Right forelimb (tissue), 1 donor: ENCODE measurements around the gene BTBD16.
A peak's percentile ranks its signal among the peaks of the same experiment; 100 is the strongest.

Experiments
- DNase-seq: peaks from one replicate; pipeline ENCODE4 v3.0.0-alpha.2; 2018

Gene BTBD16

GRCh38 chr10:122248356-122249302 lies 22.5 kb upstream of the BTBD16 start:
- DNase-seq: no peak

- DNase-seq: no peak
These were observed 21.7 kb upstream of the BTBD16 start for GRCh38 chr10:122249303-122249850.

GRCh38 chr10:122249991-122250750 lies 20.9 kb upstream of the BTBD16 start:
- no peak for DNase-seq

DNA sequence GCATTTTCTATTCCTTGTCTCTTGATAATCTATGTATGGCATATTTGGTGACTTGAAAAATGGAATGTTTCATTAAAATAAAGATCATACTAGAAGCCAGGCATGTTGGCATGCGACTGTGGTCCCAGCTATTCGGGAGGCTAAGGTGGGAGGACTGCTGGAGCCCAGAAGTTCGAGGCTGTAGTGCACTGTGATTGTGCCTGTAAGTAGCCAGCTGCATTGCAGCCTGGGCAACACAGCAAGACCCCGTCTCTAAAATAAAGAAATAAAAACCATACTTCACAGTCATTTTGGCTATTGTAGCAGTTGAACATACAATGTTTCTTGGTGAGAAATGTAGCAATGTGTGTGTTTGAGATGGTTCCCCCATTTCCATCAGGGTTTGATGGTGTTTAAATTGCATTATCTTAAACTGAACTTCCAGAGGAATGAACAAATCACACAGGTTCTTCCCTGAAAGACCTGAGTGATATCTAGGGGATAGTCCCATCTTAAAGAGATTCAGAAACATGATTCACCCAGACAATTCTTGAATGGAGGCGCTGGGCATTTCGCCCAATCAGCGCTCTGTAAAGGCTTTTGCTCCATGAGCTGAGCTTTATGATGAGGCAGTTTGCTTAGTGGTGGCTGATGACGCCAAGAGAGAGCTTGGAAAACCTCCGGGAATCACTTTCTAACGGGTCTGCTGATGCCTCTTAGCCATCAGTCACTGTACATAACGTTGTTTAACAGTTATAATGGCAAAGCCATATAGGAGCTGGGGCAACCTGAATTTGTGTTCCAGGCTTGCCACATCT lies 19.4 kb upstream of the BTBD16 start:
- DNase-seq: no peak

GRCh38 chr10:122252805-122253204 lies 18.3 kb upstream of the BTBD16 start:
- DNase-seq: no peak

DNA sequence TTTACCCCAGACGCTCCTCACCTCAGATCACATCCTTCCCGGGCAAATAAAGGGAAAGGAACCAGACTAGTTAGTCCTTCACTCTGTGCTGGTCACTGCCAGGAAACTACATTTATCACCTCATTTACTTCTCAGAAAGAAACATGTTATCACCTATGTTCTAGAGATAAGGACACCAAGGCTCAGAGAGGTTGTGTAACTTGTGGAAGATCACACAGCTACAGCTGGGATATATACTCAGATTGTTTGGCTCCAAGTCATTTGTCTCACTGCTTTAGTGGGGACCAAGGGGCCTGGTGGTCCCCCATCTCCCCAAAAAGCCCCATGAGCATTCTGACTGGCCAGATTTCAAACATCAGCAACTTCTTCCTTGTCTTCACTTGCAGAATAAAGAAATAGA lies 17.5 kb upstream of the BTBD16 start:
- no peak for DNase-seq

- no peak for DNase-seq
These were observed 16.3 kb upstream of the BTBD16 start for GRCh38 chr10:122254831-122255230.

GRCh38 chr10:122255509-122256301 lies 15.4 kb upstream of the BTBD16 start:
- no peak for DNase-seq

DNA sequence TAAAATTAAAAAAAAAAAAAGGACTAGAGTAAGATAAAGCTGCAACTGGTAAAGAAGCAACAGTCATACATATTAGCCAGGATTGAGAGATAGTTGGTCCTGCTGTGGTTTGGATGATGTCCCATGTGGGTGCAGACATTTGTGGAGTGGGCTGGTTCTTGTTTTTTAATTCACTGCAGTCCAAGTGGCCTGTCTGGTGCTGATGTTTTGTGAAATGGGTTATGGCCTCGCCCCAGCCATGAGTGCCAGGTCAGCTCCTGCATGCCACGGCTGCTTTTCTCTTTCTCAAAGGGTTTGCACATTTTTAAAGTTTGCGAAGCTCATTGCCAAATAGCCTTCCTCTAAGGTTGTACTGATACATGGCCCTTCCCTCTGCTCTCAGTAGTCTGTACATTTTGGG lies 14.1 kb upstream of the BTBD16 start:
- DNase-seq: no peak

DNA sequence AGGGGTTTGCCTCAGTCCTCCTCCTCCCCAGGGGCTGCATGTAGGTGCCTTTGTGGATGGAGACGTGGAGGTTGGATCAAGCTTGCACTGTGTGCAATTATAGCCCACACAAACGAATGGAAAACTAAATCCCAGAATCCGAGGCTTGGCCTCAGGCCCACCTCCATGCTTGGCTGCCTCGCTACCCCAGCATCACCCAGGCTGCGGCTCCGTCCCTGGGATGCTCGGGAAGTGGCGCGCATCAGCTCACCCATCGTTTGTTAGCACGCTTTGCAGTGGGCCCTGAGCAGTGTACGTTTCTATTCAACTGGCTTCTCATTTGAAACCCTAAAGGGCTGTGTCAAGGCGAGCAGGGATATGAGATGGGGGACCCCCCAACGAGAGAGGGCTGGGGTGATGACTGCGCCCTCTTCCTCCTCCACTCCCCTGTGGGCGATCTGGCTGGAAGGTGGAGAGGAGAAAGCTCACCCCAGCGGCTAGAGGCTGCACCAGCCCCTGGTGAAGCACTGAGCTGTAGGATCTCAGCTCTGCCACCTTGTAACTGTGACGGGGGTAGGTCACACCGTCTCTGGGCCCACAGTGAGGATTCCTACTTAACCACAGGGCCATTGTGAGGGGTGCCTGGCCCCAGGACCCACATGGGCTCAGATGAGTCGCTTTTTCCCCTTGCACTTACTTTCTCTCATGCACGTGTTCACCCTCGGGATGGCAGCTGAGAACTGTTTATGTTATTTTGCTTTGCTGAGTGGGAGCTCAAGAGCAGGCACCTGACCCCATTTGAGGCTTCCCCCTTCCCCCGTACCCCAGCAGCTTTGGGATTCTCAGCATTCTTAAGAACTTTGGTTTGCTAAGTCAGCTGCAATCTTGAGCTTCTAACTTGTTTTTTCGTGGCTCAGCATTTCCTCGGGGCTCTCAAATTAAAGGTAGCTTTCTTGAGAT lies 12.7 kb upstream of the BTBD16 start:
- no peak for DNase-seq

- DNase-seq: no peak
These were observed 12.0 kb upstream of the BTBD16 start for GRCh38 chr10:122259075-122259466.

GRCh38 chr10:122261584-122261983 lies 9.5 kb upstream of the BTBD16 start:
- no peak for DNase-seq

DNA sequence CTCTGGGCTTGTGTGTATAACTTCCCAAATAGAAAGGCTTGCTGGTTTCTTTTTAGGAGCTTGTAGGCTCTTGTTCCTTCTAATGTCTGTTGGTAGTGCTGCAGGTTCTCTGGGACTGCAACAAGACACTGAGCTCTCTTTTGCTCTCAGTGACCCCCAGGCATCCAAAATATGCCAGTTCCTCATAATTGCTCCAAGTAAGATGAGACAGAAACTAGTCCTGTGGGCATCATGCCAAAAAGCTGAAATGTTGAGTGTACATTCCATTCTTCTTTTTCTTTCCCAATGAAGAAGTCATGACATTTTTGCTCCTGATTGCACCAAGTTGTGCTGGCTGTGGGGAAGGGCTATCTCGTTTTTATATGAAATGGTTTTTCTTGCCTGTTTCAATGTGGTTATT lies 7.1 kb upstream of the BTBD16 start:
- DNase-seq: no peak

- DNase-seq: no peak
These were observed 6.7 kb upstream of the BTBD16 start for GRCh38 chr10:122264436-122264835.

GRCh38 chr10:122264931-122265330 lies 6.2 kb upstream of the BTBD16 start:
- no peak for DNase-seq

GRCh38 chr10:122265896-122266295 lies 5.2 kb upstream of the BTBD16 start:
- DNase-seq: no peak

DNA sequence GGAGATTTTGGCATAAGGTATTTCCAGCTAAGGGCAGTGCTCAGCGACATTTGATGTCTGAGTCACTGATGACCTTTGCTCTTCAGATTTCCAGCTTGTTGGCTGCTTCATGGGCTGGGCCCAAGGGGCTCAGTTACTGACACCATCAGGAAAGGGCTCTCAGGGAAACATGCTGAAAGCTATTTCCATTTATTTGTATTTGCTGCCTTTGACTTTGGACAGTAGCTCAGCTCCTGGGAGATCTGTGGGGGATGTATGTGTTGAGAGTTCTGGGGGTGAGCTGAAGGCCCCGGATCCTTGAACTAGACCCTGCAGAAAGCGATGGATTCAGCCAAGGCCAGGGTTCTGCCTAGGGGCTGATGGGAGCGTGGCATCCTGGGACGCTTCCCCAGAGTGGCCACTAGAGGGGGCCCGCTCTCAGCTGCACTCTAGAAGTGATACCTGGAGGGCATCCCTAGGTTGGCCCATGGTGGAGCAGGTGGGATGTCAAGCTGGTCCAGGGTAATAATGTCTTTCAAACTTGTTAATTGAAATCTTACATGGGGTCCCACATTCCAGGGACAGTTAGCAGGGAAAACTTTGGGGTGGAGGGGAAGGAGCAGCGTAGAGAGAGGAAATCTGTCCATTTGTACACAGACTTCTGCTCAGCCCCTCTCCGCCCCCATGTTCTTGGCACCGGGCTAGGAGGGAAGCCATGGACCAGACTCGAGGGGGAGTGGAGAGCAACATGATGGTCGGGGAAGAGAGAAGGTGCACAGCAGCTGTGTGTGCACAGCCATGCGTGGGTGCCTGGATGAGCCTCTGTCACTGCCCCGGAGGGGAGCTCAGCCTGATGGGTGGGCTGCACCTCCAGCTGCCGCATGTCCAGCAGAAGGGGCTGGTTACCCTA lies 3.0 kb upstream of the BTBD16 start:
- DNase-seq: peak; percentile 73

DNA sequence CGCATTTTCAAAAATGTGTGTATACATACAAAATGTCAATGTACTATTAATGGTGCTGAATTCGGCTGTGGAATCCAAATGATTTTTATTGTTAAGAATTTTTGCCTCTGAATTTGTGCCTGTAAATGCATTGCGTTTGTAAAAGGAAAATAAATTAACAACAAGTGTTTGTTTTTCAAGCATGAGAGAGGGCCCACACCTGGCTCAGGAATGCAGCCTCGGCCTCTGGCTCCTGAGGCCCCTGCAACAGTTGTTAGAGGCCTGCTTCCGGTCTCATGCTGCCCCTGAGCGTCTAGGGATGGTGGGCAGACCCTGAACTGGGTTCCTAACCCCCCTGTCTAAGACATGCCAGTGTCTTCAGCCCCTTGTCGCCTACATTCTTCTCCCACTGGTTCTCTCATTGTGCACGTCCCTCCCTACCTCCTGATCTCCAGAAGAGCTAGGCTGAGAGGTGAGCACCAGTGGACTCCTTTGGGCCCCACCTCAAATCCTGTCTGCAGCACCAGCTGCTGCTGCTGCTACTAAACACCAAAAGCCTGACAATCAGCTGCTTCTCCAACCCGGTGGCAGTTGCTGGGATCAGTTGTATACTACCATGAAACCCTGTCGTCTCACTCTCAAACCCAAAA lies 1.9 kb upstream of the BTBD16 start:
- no peak for DNase-seq

- no peak for DNase-seq
These were observed 3.0 kb downstream of the BTBD16 start for GRCh38 chr10:122273966-122274545.
